Skeletal muscle satellite cell (primary cell): ENCODE results near the gene TEAD1.

Source experiments
- H3K27me3 ChIP-seq: 2 replicates; pipeline ENCODE4 v1.7.0; 2013; ENCODE audit warnings: low read length; ENCODE audit not compliant: control insufficient read depth, insufficient read depth
- H3K36me3 ChIP-seq: 2 replicates; pipeline ENCODE4 v1.7.0; 2013; ENCODE audit warnings: mild to moderate bottlenecking, control low read depth, low read length; ENCODE audit not compliant: insufficient read depth
- H3K4me1 ChIP-seq: 2 replicates; pipeline ENCODE4 v1.7.0; 2013; ENCODE audit warnings: low read length; ENCODE audit not compliant: control insufficient read depth, insufficient read depth
- H3K4me2 ChIP-seq: 2 replicates; pipeline ENCODE4 v1.7.0; 2013; ENCODE audit warnings: mild to moderate bottlenecking, low read length
- H3K4me3 ChIP-seq: 2 replicates; pipeline ENCODE4 v1.7.0; 2013; ENCODE audit warnings: low read length
- H3K9ac ChIP-seq: 2 replicates; pipeline ENCODE4 v1.7.0; 2013; ENCODE audit warnings: mild to moderate bottlenecking, low read depth, low read length, moderate library complexity
- H3K9me3 ChIP-seq: replicated peaks from 2 replicates; pipeline ENCODE4 v1.7.0; 2013; ENCODE audit warnings: mild to moderate bottlenecking, control low read depth, low read length

Gene TEAD1

GRCh38 chr11:12799334-12799835 lies 125.2 kb downstream of the TEAD1 start:
- peaks cover 26% of the 10 kb centered on the region for H3K36me3 ChIP-seq
- no peaks in the 10 kb centered on the region for H3K27me3 ChIP-seq
- H3K4me3 ChIP-seq = no peak overlapping the region
- H3K9ac ChIP-seq = no peak overlapping the region
- H3K4me2 ChIP-seq = peak overlapping the region; percentile 48
- peaks cover 50% of the 10 kb centered on the region for H3K4me1 ChIP-seq
- H3K9me3 ChIP-seq = no peaks in the 10 kb centered on the region

- Histone ChIP-seq H3K4me2 (peak overlapping the region; percentile 48), H3K9me3 (no peaks in the 10 kb centered on the region), H3K27me3 (no peaks in the 10 kb centered on the region), H3K9ac (no peak overlapping the region), H3K4me1 (peaks cover 48% of the 10 kb centered on the region), H3K4me3 (no peak overlapping the region), H3K36me3 (peaks cover 19% of the 10 kb centered on the region)
These were observed 125.9 kb downstream of the TEAD1 start for GRCh38 chr11:12800032-12800671.

- Histone ChIP-seq H3K4me3 (no peak overlapping the region), H3K4me1 (peaks cover 48% of the 10 kb centered on the region), H3K4me2 (no peak overlapping the region), H3K36me3 (peaks cover 12% of the 10 kb centered on the region), H3K27me3 (no peaks in the 10 kb centered on the region), H3K9ac (no peak overlapping the region), H3K9me3 (no peaks in the 10 kb centered on the region)
These were observed 126.7 kb downstream of the TEAD1 start for GRCh38 chr11:12800871-12801270.

- Histone ChIP-seq H3K4me1 (peaks cover 53% of the 10 kb centered on the region), H3K9me3 (no peaks in the 10 kb centered on the region), H3K9ac (no peak overlapping the region), H3K4me3 (no peak overlapping the region), H3K27me3 (no peaks in the 10 kb centered on the region), H3K36me3 (peaks cover 7% of the 10 kb centered on the region), H3K4me2 (no peak overlapping the region)
These were observed 127.8 kb downstream of the TEAD1 start for GRCh38 chr11:12801976-12802375.

- Histone ChIP-seq H3K4me2 (peak overlapping the region; percentile 19), H3K36me3 (peaks cover 7% of the 10 kb centered on the region), H3K9ac (no peak overlapping the region), H3K4me1 (peaks cover 57% of the 10 kb centered on the region), H3K4me3 (no peak overlapping the region), H3K9me3 (no peaks in the 10 kb centered on the region), H3K27me3 (no peaks in the 10 kb centered on the region)
These were observed 128.3 kb downstream of the TEAD1 start for GRCh38 chr11:12802418-12803085.

GRCh38 chr11:12803086-12803826 lies 129.0 kb downstream of the TEAD1 start:
- Histone ChIP-seq H3K27me3 (no peaks in the 10 kb centered on the region), H3K9ac (no peak overlapping the region), H3K4me3 (no peak overlapping the region), H3K36me3 (peaks cover 6% of the 10 kb centered on the region), H3K4me2 (peak overlapping the region; percentile 19), H3K4me1 (peaks cover 60% of the 10 kb centered on the region), H3K9me3 (no peaks in the 10 kb centered on the region)

GRCh38 chr11:12806113-12806512 lies 131.9 kb downstream of the TEAD1 start:
- Histone ChIP-seq H3K9ac (no peak overlapping the region), H3K36me3 (no peaks in the 10 kb centered on the region), H3K4me3 (no peak overlapping the region), H3K27me3 (no peaks in the 10 kb centered on the region), H3K4me2 (no peak overlapping the region), H3K9me3 (no peaks in the 10 kb centered on the region), H3K4me1 (peaks cover 60% of the 10 kb centered on the region)

- no peak overlapping the region for H3K4me3 ChIP-seq
- H3K9ac ChIP-seq = no peak overlapping the region
- no peaks in the 10 kb centered on the region for H3K36me3 ChIP-seq
- peaks cover 59% of the 10 kb centered on the region for H3K4me1 ChIP-seq
- no peaks in the 10 kb centered on the region for H3K27me3 ChIP-seq
- no peaks in the 10 kb centered on the region for H3K9me3 ChIP-seq
- no peak overlapping the region for H3K4me2 ChIP-seq
These were observed 133.4 kb downstream of the TEAD1 start for GRCh38 chr11:12807621-12808020.

- peaks cover 59% of the 10 kb centered on the region for H3K4me1 ChIP-seq
- peak overlapping the region; percentile 33 for H3K4me2 ChIP-seq
- H3K4me3 ChIP-seq = no peak overlapping the region
- no peaks in the 10 kb centered on the region for H3K27me3 ChIP-seq
- H3K36me3 ChIP-seq = no peaks in the 10 kb centered on the region
- H3K9me3 ChIP-seq = no peaks in the 10 kb centered on the region
- H3K9ac ChIP-seq = no peak overlapping the region
These were observed 134.3 kb downstream of the TEAD1 start for GRCh38 chr11:12808519-12808918.

GRCh38 chr11:12809364-12809763 lies 135.1 kb downstream of the TEAD1 start:
- Histone ChIP-seq H3K4me1 (peaks cover 63% of the 10 kb centered on the region), H3K27me3 (no peaks in the 10 kb centered on the region), H3K9ac (no peak overlapping the region), H3K9me3 (no peaks in the 10 kb centered on the region), H3K36me3 (no peaks in the 10 kb centered on the region), H3K4me2 (no peak overlapping the region), H3K4me3 (no peak overlapping the region)

- Histone ChIP-seq H3K4me3 (no peak overlapping the region), H3K9me3 (no peaks in the 10 kb centered on the region), H3K9ac (no peak overlapping the region), H3K4me2 (peak overlapping the region; percentile 35), H3K4me1 (peaks cover 70% of the 10 kb centered on the region), H3K27me3 (no peaks in the 10 kb centered on the region), H3K36me3 (no peaks in the 10 kb centered on the region)
These were observed 135.8 kb downstream of the TEAD1 start for GRCh38 chr11:12809864-12810567.
